ENCODE results near the gene GPR108. TPM values are rescaled to one million over a fixed set of nuclear protein-coding genes. Genes with fewer than 3 reads are reported as not detected.

GPR108 gene
- total and polyA plus RNA-seq, 2 of the 13 experiments (the other 11 are each of a cell fraction or from before 2014, with no cell fraction given) = 36.4 to 63.0 TPM

DNA sequence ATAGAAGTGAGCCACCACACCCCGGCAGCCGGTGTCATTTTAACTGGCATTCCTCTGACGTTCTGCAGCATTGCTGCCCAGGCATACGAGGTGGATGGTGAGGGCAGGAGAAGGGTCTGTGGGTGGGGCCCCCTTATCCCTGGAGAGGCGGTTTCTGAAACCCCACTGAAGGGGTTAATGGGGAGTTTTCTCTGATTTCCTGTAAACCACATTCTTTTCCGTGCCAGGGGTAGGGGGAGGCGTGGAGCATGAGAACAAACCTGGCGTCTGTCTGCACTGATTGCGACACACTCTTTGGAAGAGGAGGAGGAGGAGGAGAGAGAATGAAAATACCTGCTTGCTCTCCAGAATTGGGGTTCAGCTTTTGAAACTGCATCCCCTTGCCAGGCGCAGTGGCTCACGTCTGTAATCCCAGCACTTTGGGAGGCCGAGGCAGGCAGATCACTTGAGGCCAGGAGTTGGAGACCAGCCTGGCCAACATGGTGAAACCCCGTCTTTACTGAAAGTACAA is 14.2 kb downstream of the GPR108 start (continued):
- TF ChIP-seq ZBTB8A (CRISPR knock-in tag; IDR thresholded peaks at IDR 0.05; ENCODE audit: borderline replicate concordance, low read depth) (no peak), ZFP36L2 (CRISPR knock-in tag; IDR thresholded peaks at IDR 0.05) (no peak), KDM5B (CRISPR knock-in tag; IDR thresholded peaks at IDR 0.05; ENCODE audit: borderline replicate concordance) (peak; percentile 57; the same call in 1 of the 2 replicates), GATAD1 (CRISPR knock-in tag; IDR thresholded peaks at IDR 0.05) (peak; percentile 41; the same call in 1 of the 2 replicates), ZNF549 (CRISPR knock-in tag; IDR thresholded peaks at IDR 0.05) (no peak), MTA3 (CRISPR knock-in tag; IDR thresholded peaks at IDR 0.05) (no peak), KLF13 (CRISPR knock-in tag; IDR thresholded peaks at IDR 0.05) (no peak), SKI (IDR thresholded peaks at IDR 0.05; ENCODE audit: partially characterized antibody) (peak; percentile 26), HNRNPLL (IDR thresholded peaks at IDR 0.05; ENCODE audit: low read depth, low read length, poor library complexity, severe bottlenecking) (no peak), RAD21 (CRISPR knock-in tag; IDR thresholded peaks at IDR 0.05) (no peak), ZNF331 (CRISPR knock-in tag; IDR thresholded peaks at IDR 0.05) (peak; percentile 80), ZNF280B (CRISPR knock-in tag; IDR thresholded peaks at IDR 0.05; ENCODE audit: borderline replicate concordance) (no peak), ZNF678 (CRISPR knock-in tag; IDR thresholded peaks at IDR 0.05) (no peak), EHMT2 (IDR thresholded peaks at IDR 0.05; ENCODE audit: borderline replicate concordance, low read depth, low read length) (no peak), ZNF839 (CRISPR knock-in tag; IDR thresholded peaks at IDR 0.05; ENCODE audit: borderline replicate concordance) (no peak), TRAFD1 (CRISPR knock-in tag; IDR thresholded peaks at IDR 0.05; ENCODE audit: borderline replicate concordance) (no peak), ZFY (CRISPR knock-in tag; IDR thresholded peaks at IDR 0.05) (peak; percentile 16; the same call in 1 of the 2 replicates), ZNF564 (CRISPR knock-in tag; IDR thresholded peaks at IDR 0.05) (no peak), IKZF5 (CRISPR knock-in tag; IDR thresholded peaks at IDR 0.05) (peak; percentile 73; the same call in 1 of the 2 replicates), MXI1 (IDR thresholded peaks at IDR 0.05; ENCODE audit: borderline replicate concordance, low read depth, low read length) (peak; percentile 73; the same call in 1 of the 3 replicates), ZMYM2 (CRISPR knock-in tag; IDR thresholded peaks at IDR 0.05) (peak; percentile 68; the same call in 1 of the 2 replicates), NR3C1 (CRISPR knock-in tag; IDR thresholded peaks at IDR 0.05) (no peak), ZNF441 (CRISPR knock-in tag; IDR thresholded peaks at IDR 0.05; ENCODE audit: borderline replicate concordance) (no peak), FOXA3 (CRISPR knock-in tag; IDR thresholded peaks at IDR 0.05) (peak; percentile 86)
- TF ChIP-seq, protein P1, sequence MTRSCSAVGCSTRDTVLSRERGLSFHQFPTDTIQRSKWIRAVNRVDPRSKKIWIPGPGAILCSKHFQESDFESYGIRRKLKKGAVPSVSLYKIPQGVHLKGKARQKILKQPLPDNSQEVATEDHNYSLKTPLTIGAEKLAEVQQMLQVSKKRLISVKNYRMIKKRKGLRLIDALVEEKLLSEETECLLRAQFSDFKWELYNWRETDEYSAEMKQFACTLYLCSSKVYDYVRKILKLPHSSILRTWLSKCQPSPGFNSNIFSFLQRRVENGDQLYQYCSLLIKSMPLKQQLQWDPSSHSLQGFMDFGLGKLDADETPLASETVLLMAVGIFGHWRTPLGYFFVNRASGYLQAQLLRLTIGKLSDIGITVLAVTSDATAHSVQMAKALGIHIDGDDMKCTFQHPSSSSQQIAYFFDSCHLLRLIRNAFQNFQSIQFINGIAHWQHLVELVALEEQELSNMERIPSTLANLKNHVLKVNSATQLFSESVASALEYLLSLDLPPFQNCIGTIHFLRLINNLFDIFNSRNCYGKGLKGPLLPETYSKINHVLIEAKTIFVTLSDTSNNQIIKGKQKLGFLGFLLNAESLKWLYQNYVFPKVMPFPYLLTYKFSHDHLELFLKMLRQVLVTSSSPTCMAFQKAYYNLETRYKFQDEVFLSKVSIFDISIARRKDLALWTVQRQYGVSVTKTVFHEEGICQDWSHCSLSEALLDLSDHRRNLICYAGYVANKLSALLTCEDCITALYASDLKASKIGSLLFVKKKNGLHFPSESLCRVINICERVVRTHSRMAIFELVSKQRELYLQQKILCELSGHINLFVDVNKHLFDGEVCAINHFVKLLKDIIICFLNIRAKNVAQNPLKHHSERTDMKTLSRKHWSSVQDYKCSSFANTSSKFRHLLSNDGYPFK (CRISPR knock-in tag; IDR thresholded peaks at IDR 0.05; ENCODE audit: borderline replicate concordance) = no peak
